PC-9 (cell line): ENCODE results near the gene CCDC33. TPM values are rescaled to one million over a fixed set of nuclear protein-coding genes. Genes with fewer than 3 reads are reported as not detected.

Source experiments
- BruUV-seq: library from RNA; stranded (reverse); fragments of 400-500 nt; replicated peaks from 2 replicates; lab custom pipeline; 2021; lab: Mats Ljungman, UMichigan
- CTCF ChIA-PET: fragments of 300-600 bp; sonication (Branson Sonifier 250); formaldehyde crosslinking; loops from one replicate; lab custom pipeline; 2022; ENCODE audit warnings: antibody characterized with exemption; lab: Charles Lee
- POLR2A ChIA-PET: fragments of 300-600 bp; sonication (Branson Sonifier 250); formaldehyde crosslinking; loops from one replicate; lab custom pipeline; 2022; ENCODE audit warnings: antibody characterized with exemption; ENCODE audit not compliant: unreplicated experiment; lab: Charles Lee
- DNase-seq, 2 experiments: peaks; one replicate each; pipeline versions ENCODE4 v3.0.0 to v3.0.0-alpha.2; 2015 to 2022; ENCODE audit warnings: mixed read lengths in 1 of 2
- H2AFZ ChIP-seq: fragments of 200-600 bp; sonication (generic); 2 replicates; pipeline ENCODE4 v1.8.1; 2017; ENCODE audit warnings: antibody characterized with exemption
- H3F3A ChIP-seq: fragments of 200-600 bp; sonication (generic); 2 replicates; pipeline ENCODE4 v1.8.1; 2017; ENCODE audit warnings: antibody characterized with exemption, mild to moderate bottlenecking, low read depth; ENCODE audit not compliant: insufficient read depth
- H3K27ac ChIP-seq: fragments of 200-600 bp; sonication (generic); 2 replicates; pipeline ENCODE4 v1.6.1; 2016; ENCODE audit warnings: mixed run types
- H3K27me3 ChIP-seq: fragments of 200-600 bp; sonication (generic); 2 replicates; pipeline ENCODE4 v1.6.1; 2016; ENCODE audit warnings: low read depth, mixed run types; ENCODE audit not compliant: insufficient read depth
- H3K36me3 ChIP-seq: fragments of 200-600 bp; sonication (generic); 2 replicates; pipeline ENCODE4 v1.6.1; 2016; ENCODE audit warnings: low read depth, mixed run types
- H3K4me1 ChIP-seq: fragments of 200-600 bp; sonication (generic); replicated peaks from 2 replicates; pipeline ENCODE4 v1.6.1; 2016; ENCODE audit warnings: mixed run types; ENCODE audit not compliant: insufficient read depth
- H3K4me2 ChIP-seq: fragments of 200-600 bp; sonication (generic); 2 replicates; pipeline ENCODE4 v1.6.1; 2017; ENCODE audit warnings: mixed run types
- H3K4me3 ChIP-seq: fragments of 200-600 bp; sonication (generic); 2 replicates; pipeline ENCODE4 v1.6.1; 2016; ENCODE audit warnings: mixed run types
- H3K79me2 ChIP-seq: fragments of 200-600 bp; sonication (generic); 2 replicates; pipeline ENCODE4 v1.6.1; 2017; ENCODE audit warnings: low read depth, mixed run types
- H3K9me2 ChIP-seq: fragments of 200-600 bp; sonication (generic); 2 replicates; pipeline ENCODE4 v1.8.1; 2017; ENCODE audit warnings: mild to moderate bottlenecking; ENCODE audit not compliant: insufficient read depth
- H3K9me3 ChIP-seq: fragments of 200-600 bp; sonication (generic); 2 replicates; pipeline ENCODE4 v1.8.1; 2016; ENCODE audit warnings: low read depth; ENCODE audit not compliant: insufficient read depth
- H4K20me1 ChIP-seq: fragments of 200-600 bp; sonication (generic); 2 replicates; pipeline ENCODE4 v1.8.1; 2017; ENCODE audit not compliant: insufficient read depth
- CTCF ChIP-seq: fragments of 200-600 bp; sonication (generic); conservative IDR thresholded peaks from 2 replicates; pipeline ENCODE4 v1.6.1; 2017; ENCODE audit warnings: mixed run types, antibody characterized with exemption, mild to moderate bottlenecking, moderate library complexity
- EZH2 ChIP-seq: fragments of 200-600 bp; sonication (generic); IDR thresholded peaks from 2 replicates; pipeline ENCODE4 v1.8.0; 2017; ENCODE audit warnings: antibody characterized with exemption, low read depth
- intact Hi-C: fragments of 100-400 bp; cut with micrococcal nuclease; formaldehyde crosslinking; loops from one replicate; pipeline ENCODE4 v1.10.0; 2022; ENCODE audit not compliant: unreplicated experiment
- total RNA-seq: library from RNA; stranded (reverse); gene quantifications from 2 replicates; pipeline ENCODE4 v1.2.3, GENCODE V29; 2021

The CCDC33 gene
- total RNA-seq, 1 experiment from 2014 or later = 7.5 TPM

GRCh38 chr15:74277242-74277810 is 41.2 kb downstream of the CCDC33 start:
- no peak for DNase-seq
- H3F3A ChIP-seq = no peaks in the 10 kb centered on the region
- H3K9me3 ChIP-seq = no peaks in the 10 kb centered on the region
- H3K36me3 ChIP-seq = no peaks in the 10 kb centered on the region
- no peaks in the 10 kb centered on the region for H3K4me1 ChIP-seq
- H3K4me2 ChIP-seq = no peak overlapping the region
- no peaks in the 10 kb centered on the region for H4K20me1 ChIP-seq
- H3K9me2 ChIP-seq = no peaks in the 10 kb centered on the region
- no peaks in the 10 kb centered on the region for H3K79me2 ChIP-seq
- TF ChIP-seq CTCF (no peak), EZH2 (no peak)
- H3K4me3 ChIP-seq = no peak overlapping the region
- H3K27me3 ChIP-seq = peaks cover 14% of the 10 kb centered on the region; the same call in 1 of the 2 replicates
- no peak overlapping the region for H3K27ac ChIP-seq
- no TSS peak for BruUV-seq
- ChIA-PET POLR2A (no interaction called here), CTCF (no interaction called here)
- intact Hi-C loops = no loop called here
- H2AFZ ChIP-seq = no peak overlapping the region

GRCh38 chr15:74278207-74278606 is 42.1 kb downstream of the CCDC33 start:
- TF ChIP-seq CTCF (no peak), EZH2 (no peak)
- Histone ChIP-seq H3K27ac (no peak overlapping the region), H3K27me3 (peaks cover 23% of the 10 kb centered on the region; the same call in 1 of the 2 replicates), H3K79me2 (no peaks in the 10 kb centered on the region), H3K4me3 (no peak overlapping the region), H3K9me2 (no peaks in the 10 kb centered on the region), H2AFZ (no peak overlapping the region), H3K4me2 (no peak overlapping the region), H3K36me3 (no peaks in the 10 kb centered on the region), H3F3A (no peaks in the 10 kb centered on the region), H4K20me1 (no peaks in the 10 kb centered on the region), H3K4me1 (no peaks in the 10 kb centered on the region), H3K9me3 (no peaks in the 10 kb centered on the region)
- no TSS peak for BruUV-seq
- ChIA-PET CTCF (no interaction called here), POLR2A (no interaction called here)
- DNase-seq = no peak
- intact Hi-C loops = no loop called here

- Histone ChIP-seq H3K9me2 (no peaks in the 10 kb centered on the region), H2AFZ (no peak overlapping the region), H3K9me3 (no peaks in the 10 kb centered on the region), H3K4me1 (no peaks in the 10 kb centered on the region), H3K79me2 (no peaks in the 10 kb centered on the region), H3K27me3 (peaks cover 46% of the 10 kb centered on the region; the same call in 1 of the 2 replicates), H3F3A (no peaks in the 10 kb centered on the region), H3K27ac (no peak overlapping the region), H3K4me2 (no peak overlapping the region), H4K20me1 (no peaks in the 10 kb centered on the region), H3K36me3 (no peaks in the 10 kb centered on the region), H3K4me3 (no peak overlapping the region)
- BruUV-seq = no TSS peak
- intact Hi-C loops = no loop called here
- ChIA-PET CTCF (no interaction called here), POLR2A (interaction anchor here (0.6 kb wide), 1 partner anchor 620 kb away, joined by 3 read pairs; no protein-coding TSS in a partner anchor)
- TF ChIP-seq EZH2 = no peak
- no peak for TF ChIP-seq CTCF
- no peak for DNase-seq
These were observed 45.3 kb downstream of the CCDC33 start for GRCh38 chr15:74281147-74282133.
